Measurements from ENCODE around the gene IL31.
A peak's percentile ranks its signal among the peaks of the same experiment; 100 is the strongest.

IL31 gene

GRCh38 chr12:122128481-122128880 lies 45.5 kb downstream of the IL31 start:
- DNase-seq (ENCODE audit: low read depth), result no peak

DNA sequence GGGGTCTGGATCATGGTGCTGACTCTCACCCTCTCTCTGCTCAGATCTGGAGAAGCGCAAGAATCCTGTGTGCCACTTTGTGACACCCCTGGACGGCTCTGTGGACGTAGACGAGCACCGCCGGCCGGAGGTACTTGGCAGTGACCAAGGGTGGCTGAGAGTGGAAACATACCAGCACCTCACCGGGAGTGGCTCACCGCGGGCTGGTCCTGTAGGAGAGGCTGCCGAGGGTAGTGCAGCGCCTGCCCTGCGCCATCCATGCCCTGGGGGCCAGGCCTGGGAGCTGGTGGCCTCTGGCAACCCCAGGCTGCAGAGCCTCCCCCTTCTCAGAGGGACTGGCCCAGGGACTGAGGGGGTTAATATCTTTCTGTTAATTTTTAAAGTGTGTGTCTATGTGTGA lies 46.2 kb downstream of the IL31 start:
- no peak for DNase-seq (ENCODE audit: low read depth)

DNA sequence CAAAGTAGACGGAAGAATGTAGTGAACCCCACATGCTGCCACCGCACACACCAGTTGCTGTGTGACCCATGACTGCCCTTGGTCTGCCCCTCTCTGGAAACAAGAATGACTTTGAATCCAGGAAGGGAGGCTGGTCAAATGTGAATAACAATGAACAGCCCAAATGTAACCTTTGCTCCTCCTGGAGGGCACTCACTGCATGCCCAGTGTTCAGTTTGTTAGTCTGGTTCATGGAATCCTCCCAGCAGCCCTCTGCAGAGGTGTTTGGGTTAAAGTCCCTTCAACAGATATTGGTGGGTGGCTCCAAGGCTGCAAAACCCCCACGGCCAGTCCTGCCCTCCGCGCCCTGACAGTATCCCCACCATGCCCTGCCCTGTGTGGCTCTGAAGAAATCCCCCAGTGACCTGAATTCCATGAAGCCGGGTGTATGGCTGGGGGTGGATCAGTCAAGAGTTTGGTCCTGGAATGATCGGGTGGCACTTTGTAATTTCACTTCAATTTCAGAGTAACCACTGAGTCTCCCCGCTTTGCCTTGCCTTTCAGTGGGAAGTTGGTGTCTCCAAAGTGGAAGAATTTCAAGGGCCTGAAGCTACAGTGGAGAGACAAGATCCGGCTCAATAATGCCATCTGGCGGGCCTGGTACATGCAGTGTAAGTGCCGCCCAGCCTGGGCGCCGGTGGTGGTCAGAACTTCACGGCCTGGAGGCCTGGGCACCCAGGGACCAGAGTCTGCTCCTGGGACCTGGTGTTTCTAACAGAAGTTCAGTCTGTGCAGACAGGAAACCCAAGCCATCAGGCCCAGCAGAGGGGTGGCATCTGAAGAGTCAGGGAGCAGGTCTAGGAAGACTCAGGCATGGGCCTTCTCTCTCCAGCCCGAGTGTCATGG lies 47.1 kb downstream of the IL31 start:
- DNase-seq (ENCODE audit: low read depth), result no peak

DNA sequence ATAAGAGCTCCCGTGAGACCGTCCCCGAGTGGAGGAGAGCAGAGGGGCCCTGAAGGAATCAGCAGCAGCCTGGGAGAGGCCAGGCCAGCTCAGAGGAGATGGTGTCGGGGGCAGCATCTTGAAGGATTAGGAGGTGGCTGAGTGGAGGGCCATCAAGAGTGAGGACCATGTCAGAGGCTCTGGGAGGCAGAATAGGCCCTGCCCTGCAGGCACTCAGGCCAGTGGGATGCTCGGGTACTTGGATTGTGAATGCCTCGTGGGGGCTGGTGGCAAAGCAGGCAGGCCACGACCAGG lies 47.7 kb downstream of the IL31 start:
- DNase-seq (ENCODE audit: low read depth), result no peak

DNA sequence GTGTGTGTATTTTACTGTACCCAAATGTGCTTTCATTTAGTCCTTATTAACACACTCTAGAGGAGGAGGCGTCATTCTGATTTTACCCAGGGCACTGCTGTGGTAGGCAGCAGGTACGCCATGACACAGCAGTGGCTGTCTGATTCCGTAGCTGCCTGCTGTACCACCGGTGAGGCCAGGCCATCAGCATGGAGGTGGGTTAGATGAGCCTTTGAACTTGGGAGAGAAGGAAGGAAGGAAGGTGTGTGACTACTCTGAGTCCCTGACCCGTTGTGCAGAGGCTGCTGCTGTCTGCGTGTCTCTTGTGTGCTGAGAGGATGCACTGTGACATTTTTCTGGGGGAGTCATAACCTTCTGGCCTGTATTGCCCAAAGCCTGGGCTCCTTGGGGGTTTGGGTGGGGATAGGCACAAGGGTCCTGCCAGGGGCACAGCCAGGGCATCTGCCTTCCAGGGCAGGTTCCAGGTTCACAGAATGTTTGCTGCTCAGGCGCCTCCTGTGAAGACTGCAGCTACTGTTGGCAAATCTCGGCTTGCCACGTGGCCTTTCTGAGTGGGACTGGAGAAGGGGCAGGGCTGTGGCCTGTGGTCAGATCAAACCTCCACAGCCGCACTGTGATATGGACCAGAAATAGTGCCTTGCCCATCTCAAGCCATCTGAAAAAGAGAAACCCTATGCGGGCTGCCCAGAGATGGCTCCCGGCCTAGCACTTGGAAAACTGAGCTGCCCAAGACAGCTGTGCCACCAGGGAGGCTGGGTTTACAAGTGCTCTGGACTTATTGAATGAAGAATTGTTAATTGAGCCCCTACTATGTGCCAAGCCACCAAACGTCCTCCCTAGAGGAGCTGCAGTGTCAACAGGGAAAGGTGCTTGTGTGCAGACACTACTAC lies 48.3 kb downstream of the IL31 start:
- DNase-seq (ENCODE audit: low read depth), result no peak

GRCh38 chr12:122124370-122124769 lies 49.7 kb downstream of the IL31 start:
- no peak for DNase-seq (ENCODE audit: low read depth)

DNA sequence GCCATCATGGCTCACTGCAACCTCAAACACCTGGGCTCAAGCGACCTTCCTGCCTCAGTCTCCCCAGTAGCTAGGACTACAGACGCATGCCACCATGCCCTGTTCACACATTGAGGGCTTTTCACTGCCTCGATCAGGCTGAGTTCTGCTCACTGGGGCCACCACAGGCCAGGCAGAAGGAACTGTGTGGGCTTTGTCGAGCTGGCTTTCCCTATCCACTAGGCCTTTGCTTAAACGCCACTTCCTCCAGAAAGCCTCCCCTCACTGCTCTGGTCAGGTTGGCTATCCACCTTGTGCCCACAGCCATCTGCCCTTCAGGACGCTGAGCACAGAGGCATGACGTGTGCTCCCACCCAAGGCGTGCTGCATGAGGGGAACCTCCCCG lies 50.3 kb downstream of the IL31 start:
- no peak for DNase-seq (ENCODE audit: low read depth)

GRCh38 chr12:122123051-122123760 lies 50.8 kb downstream of the IL31 start:
- peak; percentile 42 for DNase-seq (ENCODE audit: low read depth)
